GM18508 (cell line): ENCODE data around the gene AWAT1.
"Not testable (repeated sequence)": the region's sequence is repeated elsewhere in the genome, so short reads cannot be mapped to it uniquely, and the experiment has no call there.

Experiments used
- ATAC-seq: cut with Tn5 transposase; IDR thresholded peaks from one replicate; pipeline ENCODE4 v1.9.1; 2021; ENCODE audit warnings: moderate number of reproducible peaks; ENCODE audit not compliant: insufficient read depth, unreplicated experiment

AWAT1 gene

DNA sequence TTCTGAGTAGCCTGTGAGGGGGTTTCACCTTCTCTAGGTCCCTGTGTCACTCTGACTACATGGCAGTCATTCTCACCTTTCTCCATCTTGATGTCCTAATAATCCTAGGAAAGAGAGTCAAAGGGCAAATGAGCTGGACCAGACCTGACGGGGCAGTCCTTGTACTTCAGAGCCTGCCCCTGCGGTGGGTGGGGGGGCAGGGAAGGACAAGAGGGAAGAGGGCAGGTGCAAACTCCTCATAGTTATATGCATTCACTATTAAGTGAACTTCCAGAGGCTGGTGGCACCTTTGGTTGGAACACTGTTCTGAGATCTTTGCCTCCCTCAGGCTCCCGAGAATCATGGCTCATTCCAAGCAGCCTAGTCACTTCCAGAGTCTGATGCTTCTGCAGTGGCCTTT is at the start of gene AWAT1:
Gene AWAT1 (plus strand): TSS at position 301 of the 400 bp plus-strand sequence. CDS start 41 bp downstream, at position 342.
- no peak for ATAC-seq

DNA sequence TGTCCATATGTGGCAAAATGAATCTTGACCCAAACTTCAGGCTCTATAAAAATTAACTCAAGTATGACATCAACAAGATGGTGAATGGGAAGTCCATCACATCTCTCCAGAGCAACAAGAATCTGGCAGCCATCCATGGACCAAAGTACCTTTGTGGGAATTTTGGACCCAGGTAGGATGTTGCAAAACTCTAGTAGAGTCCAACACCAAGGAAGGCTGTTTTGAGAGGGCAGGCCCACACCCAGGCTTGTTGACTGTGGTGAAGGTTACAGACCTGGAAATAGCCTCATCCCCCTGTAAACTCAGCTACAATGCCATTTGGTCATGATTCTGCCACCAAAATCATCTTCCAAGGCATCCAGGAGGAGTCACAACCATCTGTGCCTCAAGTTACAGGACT is 44.2 kb upstream of the AWAT1 start:
- no peak for ATAC-seq

DNA sequence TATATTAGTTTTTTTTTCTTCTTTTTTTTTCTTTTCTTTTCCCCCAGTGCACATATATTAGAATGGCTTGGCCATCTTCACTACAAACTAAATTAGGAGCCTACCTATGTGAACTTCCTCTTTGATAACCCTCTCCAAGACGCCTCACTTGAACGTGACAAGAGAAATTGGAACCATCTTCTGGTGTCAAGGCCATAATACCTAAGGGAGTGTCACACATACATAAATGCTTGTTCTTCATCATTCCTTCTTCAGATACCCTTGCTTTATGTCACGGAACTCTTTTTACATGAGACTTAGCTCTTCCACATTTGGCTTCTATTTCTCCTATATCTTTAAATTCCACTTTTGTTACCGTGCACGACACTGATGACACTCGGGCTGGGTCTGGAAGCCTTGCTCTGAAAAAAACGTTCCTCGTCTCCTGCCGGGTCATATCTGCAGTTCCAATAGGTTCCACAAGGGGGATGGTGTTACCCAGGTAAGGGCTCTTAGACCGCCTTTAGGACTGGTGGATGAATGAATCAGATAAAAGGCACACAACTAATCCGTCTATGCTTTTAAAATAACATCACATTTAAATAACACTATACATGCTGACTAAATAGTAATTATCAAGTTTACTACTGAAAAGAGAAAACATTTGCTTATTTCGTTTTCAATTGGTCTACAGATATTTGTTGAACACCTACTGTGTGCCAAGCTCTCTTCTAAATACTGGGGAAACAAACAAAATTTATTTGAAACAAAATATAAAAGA is 37.3 kb upstream of the AWAT1 start:
- ATAC-seq: peak; percentile 74

DNA sequence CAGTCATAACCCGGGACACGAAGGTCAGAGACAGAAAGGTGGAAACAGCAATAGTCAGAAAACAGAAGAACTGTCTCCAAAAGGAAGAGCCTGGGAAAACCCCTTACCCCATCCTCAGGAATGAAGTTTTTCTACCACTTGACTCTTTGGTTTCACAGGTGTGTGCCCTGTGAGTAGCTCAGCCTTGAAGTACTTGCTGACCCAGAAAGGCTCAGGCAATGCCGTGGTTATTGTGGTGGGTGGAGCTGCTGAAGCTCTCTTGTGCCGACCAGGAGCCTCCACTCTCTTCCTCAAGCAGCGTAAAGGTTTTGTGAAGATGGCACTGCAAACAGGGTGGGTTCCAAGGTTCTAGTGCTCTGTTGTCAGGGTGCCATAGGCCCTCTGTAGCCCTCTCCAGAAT is 32.7 kb upstream of the AWAT1 start:
- no peak for ATAC-seq

DNA sequence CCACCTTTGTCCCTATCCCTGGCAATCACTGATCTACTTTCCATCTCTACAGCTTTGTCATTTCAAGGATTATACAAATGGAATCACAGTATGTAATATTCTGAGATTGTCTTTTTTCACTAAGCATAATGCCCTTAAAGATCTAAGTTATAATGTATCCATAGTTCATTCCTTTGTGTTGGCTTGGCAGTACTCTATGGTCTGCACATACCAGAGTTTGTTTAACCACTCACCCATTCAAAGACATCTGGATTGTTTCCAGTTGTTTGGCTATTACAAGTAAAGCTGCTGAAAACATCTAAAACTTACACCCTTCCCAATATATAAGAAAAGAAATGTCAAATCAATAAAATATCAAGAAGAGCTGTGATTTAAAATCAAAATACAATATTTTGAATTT is 26.0 kb upstream of the AWAT1 start:
- ATAC-seq: no peak

DNA sequence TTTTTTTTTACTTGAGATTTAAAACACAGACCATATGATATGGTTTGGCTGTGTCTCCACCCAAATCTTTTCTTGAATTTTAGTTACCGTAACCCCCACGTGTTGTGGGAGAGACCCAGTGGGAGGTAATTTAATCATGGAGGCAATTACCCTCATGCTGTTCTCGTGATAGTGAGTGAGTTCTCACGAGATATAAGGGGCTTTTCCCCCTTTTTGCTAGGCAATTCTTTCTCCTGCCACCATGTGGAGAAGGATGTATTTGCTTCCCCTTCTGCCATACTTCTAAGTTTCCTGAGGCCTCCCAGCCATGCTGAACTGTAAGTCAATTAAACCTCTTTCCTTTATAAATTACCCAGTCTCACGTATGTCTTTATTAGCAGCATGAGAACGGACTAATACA is 24.9 kb upstream of the AWAT1 start:
- ATAC-seq: not testable (repeated sequence)

DNA sequence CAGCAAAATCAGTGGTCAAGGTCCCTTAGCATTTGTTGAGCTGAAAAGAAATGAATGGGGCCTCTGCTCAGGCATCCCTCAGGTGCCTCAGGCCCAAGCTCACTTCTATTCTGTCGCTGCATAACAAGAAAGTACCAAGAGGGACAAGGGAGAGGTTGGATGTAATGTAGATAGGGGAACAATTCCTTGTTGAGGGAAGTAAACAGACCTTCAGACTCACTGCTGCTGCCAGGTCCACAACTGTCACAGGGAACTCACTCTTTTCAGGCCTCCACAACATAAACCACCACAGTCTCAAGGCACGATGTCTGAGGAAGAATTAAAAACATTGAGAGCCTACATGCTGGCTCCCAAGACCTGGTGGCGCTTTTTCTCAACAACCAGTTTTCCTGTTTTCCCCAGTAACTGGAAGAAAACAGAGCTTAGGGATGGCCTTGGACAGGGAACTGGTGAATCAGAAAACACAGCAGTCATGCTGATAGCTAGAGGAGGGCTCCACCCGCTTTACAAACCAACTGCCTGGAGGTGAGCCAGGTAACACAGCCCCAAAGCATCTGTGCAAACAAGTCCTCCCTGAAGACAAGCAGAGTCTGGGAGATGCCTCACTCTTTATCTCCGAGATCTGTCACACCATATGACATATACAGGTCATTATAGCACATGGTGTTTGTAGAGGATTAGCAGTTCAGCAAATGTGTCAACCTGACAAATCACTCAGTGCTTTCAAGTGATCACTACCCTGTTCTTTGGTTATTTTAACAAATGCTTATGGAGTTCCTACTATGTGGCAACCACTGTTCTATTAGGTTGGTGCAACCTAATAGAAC is 14.3 kb upstream of the AWAT1 start:
- no peak for ATAC-seq

DNA sequence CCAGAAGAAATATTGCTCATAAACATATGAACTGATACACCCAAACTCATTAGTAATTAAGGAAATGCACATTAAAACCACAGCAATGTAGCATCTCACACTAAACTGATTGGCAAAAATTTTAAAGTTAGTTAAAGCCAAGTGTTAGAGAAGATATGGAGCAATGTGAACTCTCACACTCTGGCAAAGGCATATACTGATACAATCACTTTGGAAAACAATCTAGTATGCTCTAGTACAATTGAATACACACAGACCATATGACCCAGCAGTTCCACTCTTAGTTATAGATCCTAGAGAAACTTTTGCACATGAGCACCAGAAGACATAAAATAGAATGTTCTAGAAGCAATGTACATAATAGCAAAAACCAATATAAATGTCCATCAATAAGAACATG is 8.4 kb upstream of the AWAT1 start:
- no peak for ATAC-seq

DNA sequence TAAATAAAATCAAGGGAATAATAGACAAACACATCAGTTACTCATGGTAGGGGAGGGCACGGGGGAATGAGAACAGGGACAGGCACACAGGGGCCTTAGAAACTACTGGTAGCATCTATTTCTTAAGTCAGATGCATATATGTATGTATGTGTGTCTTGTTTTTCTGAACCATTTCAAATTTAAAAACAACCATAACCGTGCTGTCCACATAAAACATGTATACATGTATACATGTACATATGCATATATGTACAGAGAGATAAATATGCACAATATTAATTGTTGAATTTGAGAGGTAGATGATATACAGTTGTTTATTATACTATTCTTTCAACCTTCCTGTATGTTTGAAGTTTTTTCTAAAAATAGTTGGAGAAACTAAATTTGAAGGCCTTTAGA is 7.8 kb upstream of the AWAT1 start:
- ATAC-seq: no peak

DNA sequence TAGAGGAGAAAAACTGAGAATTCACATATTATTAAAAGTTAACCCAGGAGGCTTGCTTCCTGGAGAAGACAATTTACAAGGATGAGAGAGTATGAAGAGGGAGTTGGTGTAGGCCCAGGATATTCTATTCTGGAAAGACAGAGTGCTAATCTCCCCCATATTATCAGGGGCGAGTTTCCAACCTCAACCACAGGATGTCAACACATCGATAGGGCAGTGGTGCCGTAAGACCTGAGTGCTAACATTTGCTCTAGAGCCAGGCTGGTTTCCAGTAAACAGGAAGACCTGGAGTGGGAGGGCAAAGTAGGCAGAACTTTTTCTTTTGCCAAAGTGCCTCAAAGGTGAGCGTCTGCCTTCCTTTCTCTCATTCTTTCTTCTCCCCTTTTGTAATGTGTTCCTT is 2.8 kb upstream of the AWAT1 start:
- ATAC-seq: no peak

DNA sequence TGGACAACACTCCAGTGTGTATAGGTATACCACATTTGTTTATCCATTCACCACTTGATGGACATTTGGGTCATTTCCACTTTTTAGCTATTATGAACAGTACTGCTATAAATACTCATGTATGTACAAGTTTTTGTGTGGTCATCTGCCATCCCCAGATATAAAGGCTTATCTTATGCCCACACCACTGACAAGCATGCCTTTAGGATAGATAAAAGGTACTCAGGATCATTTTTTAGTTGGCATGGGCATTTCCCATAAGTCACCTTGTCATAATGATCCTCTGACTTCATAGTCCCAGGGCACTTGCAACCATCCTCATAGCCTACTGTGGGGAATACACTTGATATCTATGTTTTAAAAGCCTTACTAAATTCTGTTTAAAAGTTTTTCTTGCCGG is 6.3 kb downstream of the AWAT1 start:
- ATAC-seq: no peak

DNA sequence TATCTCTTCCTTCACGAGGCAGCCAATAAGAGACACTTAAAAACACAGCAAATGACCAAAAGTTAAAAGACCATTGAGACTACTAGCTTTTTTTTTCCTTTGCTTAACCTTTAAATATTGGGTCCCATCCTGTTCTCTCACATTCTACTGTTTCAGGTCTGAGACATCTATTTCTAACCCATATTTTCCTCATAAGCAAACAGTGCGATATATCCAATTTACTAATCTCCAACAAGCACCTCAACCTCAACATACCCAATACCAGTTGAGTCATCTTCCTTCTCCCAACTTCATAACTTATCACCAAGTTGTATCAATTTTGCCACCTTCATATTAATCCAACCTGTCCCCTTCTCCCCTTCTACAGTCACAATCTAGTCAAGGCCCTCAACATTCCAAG is 7.0 kb downstream of the AWAT1 start:
- ATAC-seq: no peak

DNA sequence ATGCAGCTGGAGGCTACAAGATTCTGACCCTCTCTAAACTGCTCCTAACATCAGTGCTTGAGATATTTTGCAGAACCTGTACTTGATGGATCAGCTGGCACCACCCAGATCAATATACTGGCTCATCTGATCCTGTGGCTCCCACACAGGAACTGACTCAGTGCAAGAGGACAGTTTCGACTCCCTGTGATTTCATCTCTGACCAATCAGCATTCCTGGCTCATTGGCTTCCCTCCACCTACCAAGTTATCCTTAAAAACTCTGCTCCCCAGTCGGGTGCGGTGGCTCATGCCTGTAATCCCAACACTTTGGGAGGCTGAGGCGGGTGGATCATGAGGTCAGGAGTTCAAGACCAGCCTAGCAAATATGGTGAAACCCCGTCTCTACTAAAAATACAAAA is 9.1 kb downstream of the AWAT1 start:
- not testable (repeated sequence) for ATAC-seq

DNA sequence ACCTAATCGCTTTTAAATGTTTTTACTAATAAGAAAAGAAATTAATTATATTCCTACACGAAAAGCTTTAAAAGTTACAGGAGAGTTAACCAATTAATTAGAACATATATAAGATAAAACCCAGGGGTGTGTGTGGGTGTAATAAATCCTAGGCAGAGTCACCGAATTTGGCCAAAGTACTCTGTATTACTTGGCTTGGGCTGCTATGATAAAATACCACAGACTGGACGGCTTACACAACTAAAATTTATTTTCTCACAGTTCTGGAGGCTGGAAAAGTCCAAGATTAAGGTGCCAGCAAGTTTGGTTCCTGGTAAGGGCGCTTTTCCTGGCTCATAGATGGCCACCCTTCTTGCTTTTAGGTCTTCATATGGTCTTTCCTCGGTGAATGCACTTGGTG is 10.4 kb downstream of the AWAT1 start:
- no peak for ATAC-seq

DNA sequence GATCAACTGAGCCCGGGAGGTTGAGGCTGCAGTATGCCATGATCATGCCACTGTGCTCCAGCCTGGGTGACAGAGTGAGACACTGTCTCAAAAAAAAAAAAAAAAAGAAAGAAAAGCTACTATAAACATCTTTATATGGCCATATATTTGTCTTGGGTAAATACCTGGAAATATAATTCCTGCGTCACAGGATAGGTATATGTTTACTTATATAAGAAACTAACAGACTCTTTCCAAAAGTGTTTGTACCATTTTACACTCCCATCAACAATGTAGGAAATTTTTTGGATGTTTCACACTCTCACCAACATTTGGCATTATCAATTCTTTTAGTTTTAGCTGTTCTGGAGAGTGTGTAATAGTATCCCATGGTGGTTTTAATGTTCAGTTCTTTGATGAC is 12.8 kb downstream of the AWAT1 start:
- ATAC-seq: no peak

DNA sequence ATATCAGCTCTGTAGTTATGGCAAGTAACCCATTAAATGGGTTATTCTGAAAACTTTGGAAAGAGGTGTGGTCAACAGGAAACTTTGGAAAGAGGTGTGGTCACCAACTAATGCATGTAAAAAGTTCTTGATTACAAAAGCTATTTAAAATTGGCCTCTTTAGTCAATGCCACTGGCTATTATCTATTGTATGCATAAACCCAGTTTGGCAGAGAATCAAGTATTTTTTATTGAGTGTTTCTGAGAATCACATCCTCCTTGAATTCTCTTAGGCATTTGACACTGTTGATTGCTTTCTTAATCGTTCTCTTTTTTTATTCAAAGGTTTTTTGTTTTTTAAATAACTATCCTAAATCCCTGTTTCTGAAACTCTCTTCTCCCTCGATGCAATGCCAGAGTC is 18.0 kb downstream of the AWAT1 start:
- ATAC-seq: no peak

DNA sequence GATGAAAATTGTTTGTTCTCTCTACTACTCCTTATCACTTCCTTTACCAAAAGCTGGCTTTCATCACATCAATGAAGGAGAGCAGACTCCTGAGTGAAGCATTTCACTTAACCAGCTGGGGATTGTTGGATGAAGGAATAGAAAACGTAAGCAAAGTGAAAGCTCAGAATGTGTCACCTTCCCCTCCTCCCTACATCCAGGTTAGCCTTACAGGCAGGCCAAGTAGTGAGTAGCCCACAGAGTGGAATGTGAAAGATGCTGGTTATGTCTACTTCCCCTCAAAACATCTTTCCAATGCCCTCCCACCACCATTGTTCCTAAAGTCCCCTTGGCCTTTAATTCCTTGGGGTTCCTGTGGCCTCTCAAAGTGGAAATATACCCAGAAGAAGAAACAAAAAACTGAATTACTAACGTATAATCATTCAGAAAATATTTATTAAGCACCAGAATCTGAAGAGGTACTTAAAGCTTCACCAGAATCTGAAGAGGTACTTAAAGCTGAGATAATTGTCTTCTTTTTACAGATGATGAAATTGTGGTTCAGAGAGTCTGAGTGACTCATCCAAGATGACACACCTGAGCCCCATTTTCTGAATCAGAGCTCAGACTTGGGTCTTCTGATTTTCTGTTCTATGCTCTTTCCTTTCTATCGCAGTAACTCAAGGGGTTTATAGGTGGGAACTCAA is 19.1 kb downstream of the AWAT1 start:
- ATAC-seq: no peak

DNA sequence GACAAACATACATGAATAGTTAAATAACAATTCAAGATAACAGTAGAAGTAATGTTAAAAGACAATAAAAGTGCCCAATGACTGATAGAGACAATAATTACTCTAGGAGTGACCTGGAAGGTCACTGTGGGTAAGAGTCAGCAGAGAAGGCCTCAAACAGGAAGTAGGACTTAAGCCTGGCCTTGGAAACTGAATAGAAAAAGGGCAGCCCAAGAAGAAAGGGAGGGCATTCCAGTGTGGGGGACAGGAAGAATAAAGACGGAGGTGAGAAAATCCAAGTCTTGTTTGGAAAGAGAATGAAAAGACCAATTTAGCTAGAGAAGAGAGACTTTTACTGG is 19.6 kb downstream of the AWAT1 start:
- no peak for ATAC-seq

DNA sequence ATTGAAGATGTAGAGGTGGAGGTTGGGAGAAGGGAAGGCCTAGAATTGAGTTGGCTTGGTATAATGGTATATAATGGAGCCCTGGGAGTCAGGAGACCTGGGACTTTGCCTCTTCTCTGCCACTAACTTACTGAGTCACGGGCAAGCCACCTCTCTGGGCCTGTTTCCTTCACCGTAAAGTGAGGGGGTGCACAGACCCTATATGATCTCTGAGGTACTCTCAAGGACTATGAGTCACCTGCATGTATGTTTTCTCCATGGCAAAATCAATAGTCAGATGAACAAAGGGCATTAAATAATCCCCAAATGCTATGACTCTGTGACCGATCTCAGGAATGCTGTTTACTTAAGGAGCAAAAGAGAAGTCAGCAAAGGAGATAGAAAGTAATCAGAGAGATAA is 20.5 kb downstream of the AWAT1 start:
- no peak for ATAC-seq

DNA sequence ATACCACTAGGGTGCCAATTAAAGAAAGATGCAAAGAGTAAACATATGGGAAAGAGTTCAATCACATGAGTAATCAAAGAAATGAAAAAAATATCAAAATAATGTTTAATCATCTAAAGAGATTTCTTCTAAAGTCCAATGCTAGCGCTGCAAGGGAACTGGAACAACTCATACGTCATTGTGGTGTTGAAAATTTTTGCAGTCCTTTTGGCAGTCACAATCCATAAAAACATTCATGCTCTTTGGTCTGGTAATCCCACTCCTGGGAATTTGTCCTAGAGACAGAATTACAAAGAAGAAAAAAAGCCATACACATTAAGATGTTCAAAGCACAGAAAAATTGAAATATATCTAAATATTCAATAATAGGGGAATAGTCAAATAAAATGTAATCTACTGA is 21.0 kb downstream of the AWAT1 start:
- ATAC-seq: no peak
